ENCODE measurements around the gene LMF1.

- TF ChIP-seq ZNF710 (CRISPR knock-in tag; IDR thresholded peaks at IDR 0.05; ENCODE audit: borderline replicate concordance) (no peak), RAD21 (CRISPR knock-in tag; IDR thresholded peaks at IDR 0.05) (no peak), JUNB (CRISPR knock-in tag; IDR thresholded peaks at IDR 0.05; ENCODE audit: borderline replicate concordance) (no peak), POLR2A (IDR thresholded peaks at IDR 0.05; ENCODE audit: insufficient read depth in 1 of 2, low read depth in 2 of 2, low read length in 2 of 2) (no peak), ARNT (IDR thresholded peaks at IDR 0.05) (no peak), MYC (CRISPR knock-in tag; IDR thresholded peaks at IDR 0.05; ENCODE audit: borderline replicate concordance) (no peak), CEBPB (IDR thresholded peaks at IDR 0.05; ENCODE audit: borderline replicate concordance, low read depth, low read length) (no peak), ELF1 (CRISPR knock-in tag; IDR thresholded peaks at IDR 0.05) (no peak)
Observed at GRCh38 chr16:841455-842060, 129.2 kb downstream of the LMF1 start.

Measured in HepG2 (cell line).